IPS-18c (cell line): Measurements from ENCODE around the gene PM20D1.
"Not testable (repeated sequence)": the region's sequence is repeated elsewhere in the genome, so short reads cannot be mapped to it uniquely, and the experiment has no call there.

ENCODE experiments used
- H3K4me3 ChIP-seq: 2 replicates; pipeline ENCODE4 v1.7.0; 2013; ENCODE audit warnings: low read depth, mild to moderate bottlenecking, low read length, moderate library complexity; ENCODE audit not compliant: insufficient read depth
- H3K9me3 ChIP-seq: one replicate; pipeline ENCODE4 v1.6.1; 2013; ENCODE audit warnings: mild to moderate bottlenecking, low read length, moderate library complexity; ENCODE audit not compliant: control insufficient read depth, insufficient read depth

The PM20D1 gene, protein sequence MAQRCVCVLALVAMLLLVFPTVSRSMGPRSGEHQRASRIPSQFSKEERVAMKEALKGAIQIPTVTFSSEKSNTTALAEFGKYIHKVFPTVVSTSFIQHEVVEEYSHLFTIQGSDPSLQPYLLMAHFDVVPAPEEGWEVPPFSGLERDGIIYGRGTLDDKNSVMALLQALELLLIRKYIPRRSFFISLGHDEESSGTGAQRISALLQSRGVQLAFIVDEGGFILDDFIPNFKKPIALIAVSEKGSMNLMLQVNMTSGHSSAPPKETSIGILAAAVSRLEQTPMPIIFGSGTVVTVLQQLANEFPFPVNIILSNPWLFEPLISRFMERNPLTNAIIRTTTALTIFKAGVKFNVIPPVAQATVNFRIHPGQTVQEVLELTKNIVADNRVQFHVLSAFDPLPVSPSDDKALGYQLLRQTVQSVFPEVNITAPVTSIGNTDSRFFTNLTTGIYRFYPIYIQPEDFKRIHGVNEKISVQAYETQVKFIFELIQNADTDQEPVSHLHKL

DNA sequence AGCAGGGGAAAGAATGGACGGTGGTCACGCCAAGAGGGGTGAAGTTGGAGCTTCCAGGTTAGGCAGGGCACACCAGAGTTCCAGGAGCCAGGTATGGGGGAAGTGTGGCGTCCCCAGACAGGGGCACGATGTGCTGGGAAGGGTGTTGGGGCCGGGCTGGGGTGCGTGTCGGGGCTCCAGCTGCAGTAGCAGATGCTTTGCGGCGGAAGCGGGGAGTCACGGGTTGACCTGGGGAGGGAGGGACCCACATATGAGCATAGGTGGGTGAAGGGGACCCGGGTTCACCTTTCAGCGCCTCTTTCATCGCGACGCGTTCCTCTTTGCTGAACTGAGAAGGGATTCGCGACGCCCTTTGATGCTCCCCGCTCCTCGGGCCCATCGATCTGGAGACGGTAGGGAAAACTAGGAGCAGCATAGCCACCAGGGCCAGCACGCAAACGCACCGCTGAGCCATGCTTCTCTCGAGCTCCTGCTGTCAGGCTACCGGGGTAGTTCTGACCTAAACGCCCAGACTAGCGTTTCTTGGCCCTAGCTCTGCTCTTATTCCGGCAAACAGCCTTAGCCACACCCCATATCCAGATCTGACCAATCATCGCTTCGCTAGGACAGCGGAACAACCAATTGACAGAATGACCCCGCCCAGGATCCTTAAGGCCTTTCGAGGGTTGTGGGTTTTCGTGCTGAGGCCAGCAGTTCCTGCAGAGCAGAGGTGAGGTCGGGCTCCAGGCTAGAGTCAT is at the start of gene PM20D1:
Gene PM20D1, minus strand, starts transcription at position 514 of the 737 bp plus-strand sequence. Its CDS starts 60 bp downstream, at position 454.
- no peak within 1 kb of the TSS for H3K4me3 ChIP-seq

DNA sequence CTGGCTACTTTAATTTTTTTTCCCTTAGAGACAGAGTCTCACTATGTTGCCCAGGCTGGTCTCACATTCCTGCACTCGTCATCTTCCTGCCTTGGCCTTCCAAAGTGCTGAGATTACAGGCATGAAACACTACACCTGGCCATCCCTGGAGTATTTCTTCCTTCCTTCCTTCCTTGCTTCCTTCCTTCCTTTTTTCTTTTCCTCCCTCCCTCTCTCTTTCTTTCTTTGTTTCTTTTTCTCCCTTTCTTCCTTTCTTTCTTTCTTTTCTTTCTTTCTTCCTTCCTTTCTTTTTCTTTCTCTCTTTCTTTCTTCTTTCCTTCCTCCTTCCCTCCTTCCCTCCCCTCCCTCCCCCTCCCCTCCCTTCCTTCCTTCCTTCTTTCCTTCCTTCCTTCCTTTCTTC is 46.4 kb upstream of the PM20D1 start:
- no peak overlapping the region for H3K4me3 ChIP-seq
- H3K9me3 ChIP-seq: peaks cover 12% of the 10 kb centered on the region

More for the DNA sequence above, at the start of gene PM20D1:
- no peaks in the 10 kb centered on the region for H3K9me3 ChIP-seq

DNA sequence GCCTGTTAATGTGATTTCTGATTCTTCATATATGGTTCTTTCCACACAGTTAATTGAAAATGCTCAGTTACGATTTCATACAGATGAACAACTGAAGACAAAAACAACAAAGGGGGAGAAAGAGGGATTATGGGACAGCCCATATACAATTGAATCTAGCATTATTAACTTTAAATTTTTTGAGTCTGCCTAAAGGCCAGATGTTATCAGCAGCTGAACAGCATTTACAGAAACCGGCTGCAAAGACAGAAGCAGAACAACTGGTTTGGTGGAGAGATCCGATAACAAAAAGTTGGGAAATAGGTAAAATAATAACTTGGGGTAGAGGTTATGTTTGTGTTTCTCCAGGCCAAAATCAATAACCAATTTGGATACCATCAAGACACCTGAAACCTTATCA is 44.2 kb upstream of the PM20D1 start:
- not testable (repeated sequence) for H3K9me3 ChIP-seq, H3K4me3 ChIP-seq

DNA sequence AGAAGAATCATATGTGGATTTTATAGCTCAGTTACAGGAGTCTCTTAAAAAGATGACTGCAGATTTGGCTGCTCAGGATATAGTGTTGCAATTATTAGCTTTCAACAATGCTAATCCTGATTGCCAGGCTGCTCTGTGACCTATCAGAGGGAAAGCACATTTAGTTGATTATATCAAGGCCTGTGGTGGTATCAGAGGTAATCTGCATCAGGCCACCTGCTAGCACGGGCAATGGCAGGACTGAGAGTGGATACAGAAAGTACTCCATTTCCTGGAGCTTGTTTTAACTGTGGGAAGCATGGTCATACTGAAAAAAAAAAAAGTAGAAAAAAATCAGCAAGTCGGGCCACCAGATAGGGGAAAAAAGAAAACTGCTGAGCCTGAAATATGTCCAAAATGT is 42.2 kb upstream of the PM20D1 start:
- H3K4me3 ChIP-seq, H3K9me3 ChIP-seq: not testable (repeated sequence)

DNA sequence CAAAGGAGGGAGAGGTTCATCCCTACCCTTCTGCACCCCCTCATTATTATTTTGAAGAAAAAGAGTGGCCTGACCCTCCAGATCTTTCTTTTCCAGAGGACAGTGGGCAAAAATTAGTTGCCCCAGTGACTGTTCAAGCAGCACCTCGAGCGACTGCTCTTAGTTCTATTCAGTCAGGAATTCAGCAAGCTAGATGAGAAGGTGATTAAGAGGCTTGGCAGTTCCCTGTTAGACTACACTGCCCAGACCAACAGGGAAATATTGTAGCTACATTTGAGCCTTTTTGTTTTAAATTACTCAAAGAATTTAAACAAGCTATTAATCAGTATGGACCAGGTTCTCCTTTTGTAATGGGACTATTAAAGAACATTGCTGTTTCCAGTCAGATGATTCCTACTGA is 41.5 kb upstream of the PM20D1 start:
- not testable (repeated sequence) for H3K4me3 ChIP-seq

DNA sequence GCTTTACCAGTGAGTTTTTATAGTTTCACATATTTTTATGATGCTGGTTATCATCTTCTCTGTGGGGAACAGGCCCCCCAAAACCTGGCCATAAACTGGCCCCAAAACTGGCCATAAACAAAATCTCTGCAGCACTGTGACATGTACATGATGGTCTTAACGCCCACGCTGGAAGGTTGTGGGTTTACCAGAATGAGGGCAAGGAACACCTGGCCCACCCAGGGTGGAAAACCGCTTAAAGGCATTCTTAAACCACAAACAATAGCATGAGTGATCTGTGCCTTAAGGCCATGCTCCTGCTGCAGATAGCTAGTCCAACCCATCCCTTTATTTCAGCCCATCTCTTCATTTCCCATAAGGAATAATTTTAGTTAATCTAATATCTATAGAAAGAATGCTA is 40.7 kb upstream of the PM20D1 start:
- not testable (repeated sequence) for H3K4me3 ChIP-seq, H3K9me3 ChIP-seq

More for the DNA sequence above, 41.5 kb upstream of the PM20D1 start:
- H3K9me3 ChIP-seq: not testable (repeated sequence)

DNA sequence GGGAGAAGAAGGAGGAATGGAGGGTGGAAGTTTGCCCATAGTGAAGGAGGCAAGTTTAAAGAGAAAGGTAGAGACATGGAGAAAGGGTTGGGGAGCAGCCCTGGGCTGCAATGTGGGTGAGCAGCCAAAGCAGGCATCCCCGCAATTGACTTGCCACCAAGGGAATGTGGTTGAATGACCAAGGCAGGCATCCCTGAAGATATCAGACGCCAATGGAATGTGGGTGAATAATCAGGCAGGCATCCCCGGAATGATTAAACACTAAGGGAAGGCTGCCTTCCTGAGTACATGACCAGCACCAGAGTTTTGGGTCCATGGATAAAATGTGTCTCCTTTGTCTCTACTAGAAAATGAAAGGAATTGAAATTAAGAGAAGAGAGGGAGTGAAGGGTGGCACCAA is 39.8 kb upstream of the PM20D1 start:
- not testable (repeated sequence) for H3K4me3 ChIP-seq, H3K9me3 ChIP-seq

DNA sequence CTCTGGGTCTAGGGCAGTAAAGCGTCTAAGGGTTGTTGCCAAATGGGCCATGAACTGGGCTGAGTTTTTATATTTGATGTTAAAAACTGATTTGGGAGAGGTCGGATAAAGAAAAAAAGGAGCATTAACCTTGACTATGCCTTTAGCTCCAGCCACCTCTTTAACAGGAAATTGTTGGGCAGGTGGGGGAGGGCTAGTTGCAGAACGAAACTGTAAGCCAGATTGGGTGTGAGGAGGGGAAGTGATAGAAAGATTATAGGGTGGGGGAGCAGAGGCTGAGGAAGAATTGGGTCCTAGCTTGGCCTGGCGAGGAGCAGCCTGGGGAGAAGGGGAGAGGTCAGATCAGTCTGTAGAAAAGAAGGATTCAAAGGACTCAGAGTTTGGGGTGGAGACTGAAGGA is 39.1 kb upstream of the PM20D1 start:
- H3K4me3 ChIP-seq, H3K9me3 ChIP-seq: not testable (repeated sequence)

DNA sequence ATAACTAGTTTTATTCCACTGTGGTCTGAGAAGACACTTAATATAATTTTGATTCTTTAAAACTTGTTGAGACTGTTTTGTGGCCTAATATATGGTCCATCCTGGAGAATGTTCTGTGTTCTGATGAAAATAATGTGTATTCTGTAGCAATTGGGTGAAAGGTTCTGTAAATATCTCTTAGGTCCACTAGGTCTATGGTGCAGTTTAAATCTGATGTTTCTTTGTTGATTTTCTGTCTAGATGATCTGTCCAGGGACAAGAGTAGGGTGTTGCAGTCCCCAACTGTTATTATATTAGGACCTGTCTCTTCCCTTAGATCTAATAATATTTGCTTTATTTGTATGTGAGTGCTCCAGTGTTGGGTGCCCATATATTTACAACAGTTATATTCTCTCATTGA is 33.9 kb upstream of the PM20D1 start:
- H3K4me3 ChIP-seq: no peak overlapping the region
- peaks cover 2% of the 10 kb centered on the region for H3K9me3 ChIP-seq

DNA sequence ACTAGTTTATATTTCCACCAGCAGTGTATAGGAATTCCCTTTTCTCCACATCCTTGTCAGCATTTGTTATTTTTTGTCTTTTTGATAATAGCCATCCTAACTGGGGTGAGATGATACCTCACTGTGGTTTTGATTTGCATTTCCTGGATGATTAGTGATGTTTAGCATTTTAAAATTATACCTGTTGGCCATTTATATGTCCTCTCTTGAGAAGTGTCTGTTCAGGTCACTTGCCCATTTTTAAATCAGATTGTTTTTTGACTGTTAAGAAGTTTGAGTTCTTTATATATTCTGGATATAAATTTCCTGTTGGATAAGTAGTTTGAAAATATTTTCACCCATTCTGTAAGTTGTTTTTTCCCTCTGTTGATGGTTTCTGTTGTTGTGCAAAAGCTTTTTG is 31.0 kb upstream of the PM20D1 start:
- Histone ChIP-seq H3K9me3 (no peaks in the 10 kb centered on the region), H3K4me3 (no peak overlapping the region)

DNA sequence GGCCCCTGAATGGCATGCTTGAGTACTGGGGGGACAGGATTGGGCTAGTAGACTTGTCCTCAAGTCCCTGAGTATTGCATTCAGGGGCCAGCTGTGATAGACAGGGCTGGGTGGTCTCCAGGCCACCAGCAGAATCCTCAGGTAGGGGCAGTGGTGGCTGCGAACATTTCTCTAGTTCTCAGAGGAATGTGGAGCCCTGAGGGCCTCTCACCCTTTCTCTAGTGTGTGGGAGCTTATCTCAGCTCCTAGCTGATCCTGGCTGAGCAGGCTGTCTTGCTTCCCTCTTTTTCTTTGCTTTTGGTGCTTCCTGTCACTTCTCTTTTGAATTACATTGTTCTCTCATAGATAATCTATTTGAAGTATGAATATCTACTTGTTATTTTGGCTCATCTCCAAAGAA is 30.0 kb upstream of the PM20D1 start:
- H3K4me3 ChIP-seq: no peak overlapping the region
- no peaks in the 10 kb centered on the region for H3K9me3 ChIP-seq

DNA sequence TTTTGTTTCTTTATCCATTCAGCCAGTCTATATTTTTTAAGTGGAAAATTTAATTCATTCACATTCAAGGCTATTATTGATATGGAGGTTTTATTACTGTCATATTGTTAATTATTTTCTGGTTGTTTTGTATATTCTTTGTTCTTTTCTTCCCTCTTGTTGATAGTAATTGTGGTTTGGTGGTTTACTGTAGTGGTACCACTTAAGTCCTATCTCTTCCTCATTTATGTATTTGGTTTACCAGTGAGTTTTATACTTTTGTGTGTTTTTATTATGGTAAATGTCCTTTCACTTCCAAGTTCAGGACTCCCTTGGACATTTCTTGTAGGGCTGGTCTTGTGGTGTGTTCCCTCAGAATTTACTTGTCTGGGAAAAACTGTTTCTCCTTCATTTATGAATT is 28.1 kb upstream of the PM20D1 start:
- Histone ChIP-seq H3K4me3 (no peak overlapping the region), H3K9me3 (no peaks in the 10 kb centered on the region)

DNA sequence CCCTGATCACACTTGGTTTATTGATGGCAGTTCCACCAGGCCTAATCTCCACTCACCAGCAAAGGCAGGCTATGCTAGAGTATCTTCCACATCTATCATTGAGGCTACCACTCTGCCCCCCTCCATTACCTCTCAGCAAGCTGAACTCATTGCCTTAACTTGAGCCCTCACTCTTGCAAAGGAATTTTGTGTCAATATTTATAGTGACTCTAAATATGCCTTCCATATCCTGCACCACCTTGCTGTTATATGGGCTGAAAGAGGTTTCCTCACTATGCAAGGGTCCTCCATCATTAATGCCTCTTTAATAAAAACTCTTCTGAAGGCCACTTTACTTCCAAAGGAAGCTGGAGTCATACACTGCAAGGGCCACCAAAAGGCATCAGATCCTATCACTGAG is 23.2 kb upstream of the PM20D1 start:
- H3K9me3 ChIP-seq, H3K4me3 ChIP-seq: not testable (repeated sequence)

DNA sequence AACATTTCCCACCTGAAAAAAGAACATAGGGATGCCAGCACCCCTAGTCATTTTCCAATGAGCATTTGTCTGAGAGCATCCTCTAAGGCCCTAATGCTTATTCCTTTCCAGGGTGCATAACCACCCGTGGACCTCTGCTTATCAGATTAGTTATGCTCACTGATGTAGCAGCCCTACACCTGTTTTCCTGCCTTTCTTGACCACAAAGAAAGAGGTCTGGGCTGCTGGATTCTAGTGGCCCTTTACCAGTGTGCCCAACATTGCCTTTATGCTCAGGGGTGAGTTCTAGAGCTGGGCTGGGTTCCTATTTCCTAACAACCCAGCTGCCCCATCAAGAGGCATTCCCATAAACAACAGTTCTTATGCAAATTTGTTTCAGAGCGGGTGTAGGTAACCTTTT is 20.3 kb upstream of the PM20D1 start:
- Histone ChIP-seq H3K9me3 (no peaks in the 10 kb centered on the region), H3K4me3 (no peak overlapping the region)

DNA sequence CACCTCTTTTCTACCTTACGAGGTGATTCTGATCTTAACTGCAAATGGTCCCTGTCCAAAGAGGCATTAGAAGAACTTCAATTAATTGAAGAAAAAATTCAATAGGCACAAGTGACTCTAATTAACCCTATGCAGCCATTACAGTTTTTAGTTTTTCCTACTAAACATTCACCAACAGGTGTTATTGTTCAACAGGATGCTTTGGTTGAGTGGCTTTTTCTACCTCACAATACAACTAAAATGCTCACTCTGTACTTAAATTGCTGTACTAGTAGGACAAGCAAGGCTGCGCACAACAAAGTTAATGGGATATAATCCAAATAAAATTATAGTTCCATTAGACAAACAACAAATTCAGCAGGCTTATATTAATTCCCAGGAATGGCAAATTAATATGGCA is 11.6 kb upstream of the PM20D1 start:
- Histone ChIP-seq H3K4me3 (no peak overlapping the region), H3K9me3 (no peaks in the 10 kb centered on the region)

DNA sequence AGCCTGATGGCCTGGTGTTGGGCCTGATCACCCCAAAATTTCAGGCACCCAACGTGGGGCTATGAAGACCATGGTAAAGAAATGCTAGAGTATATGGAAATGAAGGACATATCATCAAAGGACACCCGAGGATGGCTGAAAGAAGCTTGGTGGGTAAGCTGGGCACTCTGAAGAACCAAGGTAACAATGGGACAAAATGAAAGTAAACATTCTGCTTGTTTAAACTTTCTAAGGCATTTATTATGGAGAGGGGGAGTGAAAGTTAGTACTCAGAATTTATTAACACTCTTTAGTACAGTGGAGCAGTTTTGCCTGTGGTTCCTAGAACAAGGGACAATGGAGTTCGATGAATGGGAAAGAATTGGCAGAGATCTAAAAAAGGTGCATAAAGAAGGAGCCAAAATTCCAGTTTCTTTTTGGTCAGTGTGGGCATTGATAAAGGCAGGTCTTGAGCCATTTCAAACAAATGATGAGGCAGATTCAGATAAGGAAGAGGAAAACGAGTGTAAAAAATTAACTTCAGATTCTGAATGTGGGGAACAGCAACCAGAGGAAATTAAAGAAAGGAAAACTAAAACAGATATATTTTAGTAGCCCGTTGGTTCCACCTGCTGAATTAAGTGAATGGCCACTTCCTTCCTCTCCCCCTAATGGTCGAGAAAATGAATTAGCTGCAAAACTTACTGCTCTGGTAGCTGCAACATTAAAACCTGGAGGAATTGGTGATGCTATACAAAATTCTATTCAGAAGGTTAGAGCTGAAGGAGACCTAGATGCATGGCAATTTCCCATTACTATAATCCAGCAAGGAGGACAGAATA is 8.4 kb upstream of the PM20D1 start:
- H3K4me3 ChIP-seq: no peak overlapping the region

DNA sequence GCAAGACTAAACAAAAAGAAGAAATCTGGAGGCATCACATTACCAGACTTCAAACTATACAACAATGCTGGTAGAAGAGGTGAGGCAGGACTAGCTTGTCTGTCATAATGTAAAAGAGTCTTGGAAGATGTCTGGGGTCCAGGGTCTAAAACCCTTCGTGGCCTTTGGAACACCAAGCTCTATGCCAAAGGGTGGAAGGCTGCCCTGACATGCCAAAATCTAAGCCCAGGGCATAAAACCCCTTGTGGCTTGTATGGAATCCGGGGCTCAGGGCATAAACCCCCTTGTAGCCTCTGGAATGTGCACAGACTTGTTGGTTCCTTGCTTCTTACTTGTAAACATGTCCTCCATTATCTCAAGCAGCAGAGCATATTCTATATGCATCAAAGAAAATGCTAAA is 7.6 kb upstream of the PM20D1 start:
- not testable (repeated sequence) for H3K4me3 ChIP-seq, H3K9me3 ChIP-seq

More for the DNA sequence above, 8.4 kb upstream of the PM20D1 start:
- H3K9me3 ChIP-seq: no peaks in the 10 kb centered on the region
